ENCODE data around the gene RNF126.
"Not testable (repeated sequence)": the region's sequence is repeated elsewhere in the genome, so short reads cannot be mapped to it uniquely, and the experiment has no call there.

The RNF126 gene

GRCh38 chr19:624433-625109 is 38.4 kb downstream of the RNF126 start:
- no peak for DNase-seq

- DNase-seq: no peak
Measured at GRCh38 chr19:623974-624373, 39.0 kb downstream of the RNF126 start.

GRCh38 chr19:623175-623916 is 39.7 kb downstream of the RNF126 start:
- DNase-seq: no peak

DNA sequence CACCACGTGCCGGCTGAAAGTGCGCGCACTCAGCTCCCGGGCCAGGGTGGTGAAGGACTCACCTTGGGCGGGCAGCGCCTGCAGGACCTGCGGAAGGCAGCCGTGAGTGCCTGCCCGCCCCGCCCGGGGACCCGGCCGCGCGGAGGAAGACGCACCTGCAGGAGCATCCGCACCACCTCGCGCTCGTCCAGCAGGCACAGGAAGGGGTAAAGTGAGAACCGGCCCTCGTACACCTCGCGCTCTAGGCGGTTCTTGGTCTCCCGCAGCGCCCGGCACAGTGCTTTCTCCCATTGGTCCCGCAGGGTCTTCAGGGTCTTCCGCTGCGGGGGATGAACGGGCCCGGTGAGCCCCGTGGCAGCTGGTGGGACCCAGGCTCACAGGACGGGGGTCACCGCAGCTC is 40.3 kb downstream of the RNF126 start:
- DNase-seq: no peak

GRCh38 chr19:621819-622218 is 41.2 kb downstream of the RNF126 start:
- DNase-seq: no peak

DNA sequence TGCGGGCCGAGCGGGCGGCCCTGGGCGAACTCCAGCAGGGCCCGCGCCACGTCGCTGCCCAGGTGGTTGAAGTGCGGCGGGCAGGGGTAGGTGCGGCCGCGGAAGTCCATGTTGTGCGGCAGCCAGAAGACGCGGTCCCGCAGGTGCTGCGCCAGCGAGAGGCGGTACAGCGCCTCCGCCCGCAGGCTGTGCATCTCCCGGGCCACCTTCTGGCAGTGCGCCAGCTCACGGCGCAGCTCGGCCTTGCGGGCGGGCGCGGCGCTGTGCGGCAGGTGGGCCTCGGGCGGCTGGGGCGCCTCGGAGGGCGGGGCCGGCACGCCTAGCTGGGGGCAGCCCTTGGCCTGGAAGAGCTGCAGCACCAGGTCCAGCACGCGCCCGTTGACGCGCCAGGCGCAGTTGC is 41.8 kb downstream of the RNF126 start:
- DNase-seq: not testable (repeated sequence)

- DNase-seq: no peak
Measured at GRCh38 chr19:620166-620862, 42.7 kb downstream of the RNF126 start.

DNA sequence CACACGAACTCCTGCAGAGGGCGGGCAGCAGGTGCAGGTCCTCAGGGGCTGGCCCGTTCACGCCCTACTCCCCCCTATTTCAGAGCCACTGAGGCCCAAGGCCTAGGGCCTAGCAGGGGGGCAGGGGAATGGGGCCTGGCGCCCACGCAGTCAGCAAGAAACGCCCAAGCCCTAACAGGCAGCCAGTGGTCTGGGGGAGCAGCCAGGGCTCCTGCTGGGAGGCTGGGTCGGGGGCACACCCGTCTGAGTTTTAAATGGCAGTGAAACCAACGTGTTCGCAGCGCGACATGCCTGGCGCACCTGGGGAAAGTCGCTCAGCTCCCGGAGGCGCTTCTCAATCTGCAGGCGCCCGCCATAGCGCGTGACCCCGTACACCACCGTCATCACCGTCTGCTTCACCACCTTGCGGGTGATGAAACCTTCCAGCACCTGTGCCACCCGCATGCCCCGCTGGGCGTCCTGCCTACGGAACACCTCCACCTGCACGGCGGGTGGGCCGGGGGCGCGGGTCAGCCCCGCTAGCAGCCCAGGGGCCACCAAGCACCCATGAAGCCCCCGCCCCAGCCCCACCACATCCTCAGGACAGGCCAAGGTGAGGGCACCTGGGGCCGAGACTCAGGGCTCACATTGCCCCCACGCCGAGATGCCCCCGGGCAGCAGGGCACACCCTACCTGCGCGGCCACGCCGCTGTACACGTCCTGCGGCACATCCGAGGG is 43.6 kb downstream of the RNF126 start:
- DNase-seq: no peak

DNA sequence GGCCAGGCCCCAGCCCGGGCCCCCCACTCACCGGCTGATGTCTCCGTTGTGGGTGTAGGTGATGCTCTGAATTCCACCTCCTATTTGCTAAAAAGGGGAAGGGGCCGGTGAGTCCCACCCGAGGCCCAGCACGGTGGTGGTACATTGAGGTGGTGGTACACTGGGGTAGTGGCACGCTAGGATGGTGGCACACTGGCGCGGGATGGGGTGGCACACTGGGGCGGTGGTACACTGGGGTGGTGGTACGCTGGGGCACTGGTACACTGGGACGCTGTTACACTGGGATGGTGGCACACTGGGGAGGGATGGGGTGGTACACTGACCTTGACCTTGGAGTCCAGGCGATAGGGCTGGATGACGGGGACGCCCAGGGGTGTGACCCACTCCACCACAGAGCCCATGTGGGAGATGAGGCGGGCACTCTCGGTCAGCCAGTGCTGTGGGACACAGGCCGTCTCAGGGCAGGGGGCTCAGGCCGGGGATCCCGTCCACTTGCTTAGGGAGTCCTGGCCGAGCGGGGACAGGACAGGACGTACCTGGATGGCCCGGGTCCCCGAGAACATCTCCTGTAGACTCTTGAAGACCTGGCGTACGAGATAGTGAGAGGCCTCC is 44.2 kb downstream of the RNF126 start:
- no peak for DNase-seq

GRCh38 chr19:618247-618619 is 44.8 kb downstream of the RNF126 start:
- DNase-seq: no peak

DNA sequence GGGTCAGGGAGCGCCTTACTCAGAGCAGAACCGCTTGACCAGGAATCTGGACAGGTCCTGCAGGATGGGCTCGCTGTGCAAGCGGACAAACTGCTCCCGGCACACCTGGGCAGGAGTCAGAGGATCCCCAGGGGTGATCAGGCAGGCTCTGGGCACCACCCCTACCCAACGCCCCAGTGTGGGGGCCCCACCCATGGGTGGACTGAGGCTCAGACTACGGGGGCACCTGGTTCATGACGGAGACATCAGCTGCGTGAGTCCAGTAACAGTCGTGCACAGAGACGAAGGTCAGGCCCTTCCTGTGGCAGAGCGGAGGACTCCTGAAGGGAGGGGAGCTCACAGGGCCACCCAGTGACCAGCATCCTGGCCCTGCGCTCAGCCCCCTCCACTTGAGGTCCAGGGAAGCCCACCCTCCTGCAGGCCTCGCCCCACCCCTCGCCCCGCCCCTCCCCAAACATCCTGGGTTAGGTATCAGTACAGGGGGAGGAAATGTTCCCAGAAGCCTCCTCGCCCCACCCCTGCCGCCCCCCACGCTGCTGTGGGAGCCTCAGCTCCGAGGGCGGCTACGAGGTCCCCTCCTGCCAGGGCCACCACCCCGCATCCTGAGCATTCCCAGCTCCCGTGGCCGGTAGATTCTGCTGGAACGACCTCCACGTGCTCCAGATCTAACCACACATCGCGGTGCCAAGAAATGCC is 45.3 kb downstream of the RNF126 start:
- no peak for DNase-seq

DNA sequence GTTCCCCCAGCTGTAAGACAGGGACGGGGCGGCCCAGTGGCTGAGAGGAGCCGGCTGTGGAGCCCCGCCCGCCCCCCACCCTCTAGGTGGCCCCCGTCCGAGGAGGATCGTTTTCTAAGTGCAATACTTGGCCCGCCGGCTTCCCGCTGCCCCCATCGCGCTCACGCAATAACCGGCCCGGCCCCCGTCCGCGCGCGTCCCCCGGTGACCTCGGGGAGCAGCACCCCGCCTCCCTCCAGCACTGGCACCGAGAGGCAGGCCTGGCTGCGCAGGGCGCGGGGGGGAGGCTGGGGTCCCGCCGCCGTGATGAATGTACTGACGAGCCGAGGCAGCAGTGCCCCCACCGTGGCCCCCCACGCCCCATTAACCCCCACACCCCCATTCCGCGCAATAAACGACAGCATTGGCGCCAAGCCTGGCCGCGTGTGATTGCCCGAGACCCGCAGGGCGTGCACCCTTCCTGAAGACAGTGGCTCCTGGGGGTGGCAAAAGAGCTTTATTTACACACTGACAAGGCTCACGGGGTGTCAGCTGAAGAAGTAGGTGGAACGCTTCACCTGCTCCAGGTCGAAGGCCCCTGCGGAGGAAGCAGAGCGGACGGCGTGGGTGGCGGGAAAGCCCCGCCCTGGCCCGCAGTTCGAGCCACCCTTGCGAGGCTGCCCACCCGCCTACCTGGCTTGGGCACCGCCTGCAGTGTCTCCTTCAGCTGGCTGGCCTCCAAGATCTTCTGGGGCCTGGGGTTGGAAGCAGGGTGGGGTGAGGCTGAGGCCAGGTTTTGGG is 46.1 kb downstream of the RNF126 start:
- DNase-seq: no peak

DNA sequence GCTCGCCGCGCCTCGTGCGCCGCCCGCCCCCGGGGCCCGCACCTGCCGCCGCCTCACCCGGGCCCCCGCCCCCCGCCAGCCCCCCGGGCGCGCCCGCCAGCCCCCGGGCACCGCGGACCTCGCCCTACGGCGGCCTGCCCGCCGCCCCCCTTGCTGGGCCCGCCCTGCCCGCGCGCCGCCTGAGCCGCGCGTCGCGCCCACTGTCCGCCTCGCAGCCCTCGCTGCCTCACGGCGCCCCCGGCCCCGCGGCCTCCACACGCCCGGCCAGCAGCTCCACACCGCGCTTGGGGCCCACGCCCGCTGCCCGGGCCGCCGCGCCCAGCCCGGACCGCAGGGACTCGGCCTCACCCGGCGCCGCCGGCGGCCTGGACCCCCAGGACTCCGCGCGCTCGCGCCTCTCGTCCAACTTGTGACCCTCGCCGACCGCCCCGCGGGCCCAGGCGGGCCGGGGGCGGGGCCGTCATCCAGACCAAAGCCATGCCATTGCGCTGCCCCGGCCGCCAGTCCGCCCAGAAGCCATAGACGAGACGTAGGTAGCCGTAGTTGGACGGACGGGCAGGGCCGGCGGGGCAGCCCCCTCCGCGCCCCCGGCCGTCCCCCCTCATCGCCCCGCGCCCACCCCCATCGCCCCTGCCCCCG is 46.8 kb downstream of the RNF126 start:
- no peak for DNase-seq

DNA sequence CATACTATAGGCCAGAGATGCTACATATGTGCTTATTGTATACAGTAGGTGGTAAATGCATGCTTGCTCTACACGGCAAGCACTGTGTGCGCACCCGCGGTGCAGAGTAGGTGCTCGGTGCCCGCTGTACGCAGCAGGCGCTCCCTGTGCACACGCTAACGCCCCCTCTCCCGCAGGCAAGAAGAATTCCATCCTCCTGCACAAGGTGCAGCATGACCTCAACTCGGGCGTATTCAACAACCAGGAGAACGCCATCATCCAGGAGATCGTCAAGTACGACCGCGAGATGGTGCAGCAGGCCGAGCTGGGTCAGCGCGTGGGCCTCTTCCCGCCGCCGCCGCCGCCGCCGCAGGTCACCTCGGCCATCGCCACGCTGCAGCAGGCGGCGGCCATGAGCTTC is 47.4 kb downstream of the RNF126 start:
- DNase-seq: no peak

DNA sequence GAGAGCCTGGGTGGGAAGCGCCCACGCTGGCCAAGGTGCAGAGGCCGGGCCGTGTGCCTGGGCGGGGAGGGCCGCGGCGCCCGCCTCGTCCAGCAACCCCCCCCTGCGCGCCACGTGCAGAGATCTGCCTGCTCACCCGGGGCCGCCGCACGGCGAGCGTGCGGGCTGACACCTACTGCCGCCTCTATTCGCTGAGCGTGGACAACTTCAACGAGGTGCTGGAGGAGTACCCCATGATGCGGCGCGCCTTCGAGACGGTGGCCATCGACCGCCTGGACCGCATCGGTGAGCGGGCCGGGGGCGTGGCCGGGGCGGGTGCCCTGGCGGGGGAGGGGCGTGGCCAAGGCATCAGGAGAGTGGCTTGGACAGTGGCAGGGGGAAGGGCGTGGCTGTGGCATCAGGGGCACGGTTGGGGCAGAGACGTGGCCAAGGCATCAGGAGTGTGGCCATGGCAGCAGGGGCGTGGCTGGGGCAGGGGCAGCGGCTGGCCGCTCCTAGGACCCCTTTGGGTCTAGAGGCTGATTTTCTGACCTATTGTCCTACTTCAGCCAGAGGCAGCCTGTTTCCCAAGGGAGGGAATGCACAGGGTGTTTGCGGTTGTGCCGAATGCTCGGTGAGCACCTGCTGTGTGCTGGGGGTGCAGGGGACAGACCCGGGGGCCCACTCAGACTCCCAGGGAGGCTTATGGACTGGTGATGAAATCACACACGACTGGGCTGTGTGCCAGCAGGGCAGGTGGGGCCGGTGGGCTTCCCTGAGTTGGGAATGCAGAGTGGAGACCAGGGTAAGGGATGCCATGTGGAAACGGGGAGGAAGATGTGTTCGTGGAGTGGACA is 49.1 kb downstream of the RNF126 start:
- no peak for DNase-seq

GRCh38 chr19:612941-613340 is 50.1 kb downstream of the RNF126 start:
- no peak for DNase-seq

DNA sequence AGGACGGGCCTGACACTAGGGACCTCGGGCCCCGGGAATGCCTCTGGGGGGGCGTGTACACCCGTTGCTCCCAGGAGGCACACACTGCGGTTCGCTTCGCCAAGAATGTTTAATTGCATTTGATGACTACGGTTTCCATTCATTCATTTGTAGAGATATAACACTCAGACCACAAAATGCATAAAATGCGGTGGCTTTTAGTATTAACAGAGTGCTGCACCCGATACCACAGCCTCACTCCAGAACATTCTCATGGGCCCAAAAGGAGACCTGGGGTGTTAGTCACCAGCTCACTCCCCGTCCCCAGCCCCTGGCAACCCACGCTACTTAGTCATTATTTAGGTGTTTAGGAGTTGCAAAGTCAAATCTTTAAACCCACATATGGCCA is 51.5 kb downstream of the RNF126 start:
- no peak for DNase-seq

DNA sequence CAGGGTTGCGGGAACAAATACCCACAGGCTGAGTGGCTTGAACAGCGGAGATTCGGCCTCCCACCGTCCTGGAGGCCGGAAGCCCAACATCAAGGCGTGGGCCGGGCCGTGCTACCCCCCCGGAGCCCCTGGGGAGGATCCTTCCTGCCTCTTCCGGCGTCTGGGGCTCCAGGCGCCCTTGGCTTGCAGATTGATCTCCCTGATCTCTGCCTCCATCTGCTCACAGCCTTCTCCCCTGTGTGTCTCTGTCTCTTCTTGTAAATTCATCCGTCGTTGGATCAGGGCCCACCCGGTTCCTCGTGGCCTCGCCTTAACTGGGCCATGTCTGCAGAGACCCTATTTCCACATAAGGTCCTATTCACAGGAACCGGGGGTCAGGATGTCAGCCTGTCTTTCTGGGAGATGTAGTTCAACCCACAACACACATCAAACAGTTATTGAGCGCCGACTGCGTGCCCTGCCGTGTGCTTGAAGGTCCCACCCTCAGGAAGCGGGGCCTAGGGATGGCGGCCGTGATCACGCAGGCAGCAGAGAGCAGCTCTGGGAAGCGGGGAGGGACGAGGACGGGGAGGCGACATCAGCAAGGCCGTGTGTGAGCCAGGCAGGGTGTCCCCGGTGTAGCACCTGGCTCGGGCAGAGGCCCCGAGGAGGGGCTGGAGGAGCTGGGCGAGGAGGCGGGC is 52.1 kb downstream of the RNF126 start:
- DNase-seq: no peak

- DNase-seq: no peak
Measured at GRCh38 chr19:610071-610800, 52.8 kb downstream of the RNF126 start.
